Measurements from ENCODE around the gene CNNM2.
"Not testable (repeated sequence)": the region's sequence is repeated elsewhere in the genome, so short reads cannot be mapped to it uniquely, and the experiment has no call there.

Gene CNNM2

GRCh38 chr10:102963756-102964025 lies 45.6 kb downstream of the CNNM2 start:
- Histone ChIP-seq H3K36me3 (ENCODE audit: insufficient read depth, low read length) (no peaks in the 10 kb centered on the region), H3K27ac (ENCODE audit: low read depth, low read length, poor library complexity, severe bottlenecking) (no peak overlapping the region), H3K9me3 (ENCODE audit: low read length) (no peaks in the 10 kb centered on the region), H4K20me1 (ENCODE audit: insufficient read depth, low read length) (no peaks in the 10 kb centered on the region), H2AFZ (ENCODE audit: low read length) (no peak overlapping the region), H3K9me2 (ENCODE audit: low read depth, low read length) (no peaks in the 10 kb centered on the region), H3F3A (ENCODE audit: insufficient read depth, low read length) (no peaks in the 10 kb centered on the region), H3K4me3 (ENCODE audit: low read depth, low read length, poor library complexity, severe bottlenecking) (no peak overlapping the region), H3K4me1 (ENCODE audit: insufficient read depth, low read length, severe bottlenecking) (no peaks in the 10 kb centered on the region), H3K4me2 (ENCODE audit: low read length) (no peak overlapping the region), H3K9ac (ENCODE audit: low read length) (no peak overlapping the region), H3K79me2 (ENCODE audit: insufficient read depth, low read length) (no peaks in the 10 kb centered on the region), H3K27me3 (ENCODE audit: insufficient read depth, low read length) (no peaks in the 10 kb centered on the region)
- no peak for TF ChIP-seq EZH2 (IDR thresholded peaks at IDR 0.05; ENCODE audit: borderline replicate concordance, low read length)
- TF ChIP-seq CTCF (IDR thresholded peaks at IDR 0.05; ENCODE audit: low read length): no peak

- H2AFZ ChIP-seq (ENCODE audit: low read length); H3K27me3 ChIP-seq (ENCODE audit: insufficient read depth, low read length); H4K20me1 ChIP-seq (ENCODE audit: insufficient read depth, low read length); H3K4me3 ChIP-seq (ENCODE audit: low read depth, low read length, poor library complexity, severe bottlenecking); H3K36me3 ChIP-seq (ENCODE audit: insufficient read depth, low read length); H3F3A ChIP-seq (ENCODE audit: insufficient read depth, low read length); H3K79me2 ChIP-seq (ENCODE audit: insufficient read depth, low read length); H3K4me1 ChIP-seq (ENCODE audit: insufficient read depth, low read length, severe bottlenecking); H3K9ac ChIP-seq (ENCODE audit: low read length); H3K4me2 ChIP-seq (ENCODE audit: low read length); H3K9me3 ChIP-seq (ENCODE audit: low read length); H3K27ac ChIP-seq (ENCODE audit: low read depth, low read length, poor library complexity, severe bottlenecking); H3K9me2 ChIP-seq (ENCODE audit: low read depth, low read length): not testable (repeated sequence)
These were observed 46.0 kb downstream of the CNNM2 start for GRCh38 chr10:102964064-102964463.

- no peaks in the 10 kb centered on the region for H3K36me3 ChIP-seq (ENCODE audit: insufficient read depth, low read length)
- H3K9me3 ChIP-seq (ENCODE audit: low read length): no peaks in the 10 kb centered on the region
- H3K9me2 ChIP-seq (ENCODE audit: low read depth, low read length): no peaks in the 10 kb centered on the region
- no peak overlapping the region for H3K27ac ChIP-seq (ENCODE audit: low read depth, low read length, poor library complexity, severe bottlenecking)
- H3K79me2 ChIP-seq (ENCODE audit: insufficient read depth, low read length): no peaks in the 10 kb centered on the region
- no peaks in the 10 kb centered on the region for H3K4me1 ChIP-seq (ENCODE audit: insufficient read depth, low read length, severe bottlenecking)
- no peak overlapping the region for H3K4me3 ChIP-seq (ENCODE audit: low read depth, low read length, poor library complexity, severe bottlenecking)
- H3K27me3 ChIP-seq (ENCODE audit: insufficient read depth, low read length): no peaks in the 10 kb centered on the region
- no peak overlapping the region for H3K4me2 ChIP-seq (ENCODE audit: low read length)
- H4K20me1 ChIP-seq (ENCODE audit: insufficient read depth, low read length): no peaks in the 10 kb centered on the region
- no peaks in the 10 kb centered on the region for H3F3A ChIP-seq (ENCODE audit: insufficient read depth, low read length)
- H3K9ac ChIP-seq (ENCODE audit: low read length): no peak overlapping the region
- TF ChIP-seq EZH2 (IDR thresholded peaks at IDR 0.05; ENCODE audit: borderline replicate concordance, low read length): no peak
- no peak for TF ChIP-seq CTCF (IDR thresholded peaks at IDR 0.05; ENCODE audit: low read length)
- no peak overlapping the region for H2AFZ ChIP-seq (ENCODE audit: low read length)
These were observed 46.6 kb downstream of the CNNM2 start for GRCh38 chr10:102964713-102965112.

- no peaks in the 10 kb centered on the region for H3K36me3 ChIP-seq (ENCODE audit: insufficient read depth, low read length)
- H3K27ac ChIP-seq (ENCODE audit: low read depth, low read length, poor library complexity, severe bottlenecking): no peak overlapping the region
- H3K27me3 ChIP-seq (ENCODE audit: insufficient read depth, low read length): no peaks in the 10 kb centered on the region
- no peaks in the 10 kb centered on the region for H3K9me3 ChIP-seq (ENCODE audit: low read length)
- H2AFZ ChIP-seq (ENCODE audit: low read length): no peak overlapping the region
- no peaks in the 10 kb centered on the region for H3F3A ChIP-seq (ENCODE audit: insufficient read depth, low read length)
- no peaks in the 10 kb centered on the region for H3K9me2 ChIP-seq (ENCODE audit: low read depth, low read length)
- no peak overlapping the region for H3K4me3 ChIP-seq (ENCODE audit: low read depth, low read length, poor library complexity, severe bottlenecking)
- no peak overlapping the region for H3K4me2 ChIP-seq (ENCODE audit: low read length)
- no peak overlapping the region for H3K9ac ChIP-seq (ENCODE audit: low read length)
- no peaks in the 10 kb centered on the region for H3K4me1 ChIP-seq (ENCODE audit: insufficient read depth, low read length, severe bottlenecking)
- H4K20me1 ChIP-seq (ENCODE audit: insufficient read depth, low read length): no peaks in the 10 kb centered on the region
- no peaks in the 10 kb centered on the region for H3K79me2 ChIP-seq (ENCODE audit: insufficient read depth, low read length)
- TF ChIP-seq EZH2 (IDR thresholded peaks at IDR 0.05; ENCODE audit: borderline replicate concordance, low read length): no peak
- no peak for TF ChIP-seq CTCF (IDR thresholded peaks at IDR 0.05; ENCODE audit: low read length)
These were observed 47.3 kb downstream of the CNNM2 start for GRCh38 chr10:102965311-102965851.
